ENCODE measurements around the gene TRIP11.

Gene TRIP11

DNA sequence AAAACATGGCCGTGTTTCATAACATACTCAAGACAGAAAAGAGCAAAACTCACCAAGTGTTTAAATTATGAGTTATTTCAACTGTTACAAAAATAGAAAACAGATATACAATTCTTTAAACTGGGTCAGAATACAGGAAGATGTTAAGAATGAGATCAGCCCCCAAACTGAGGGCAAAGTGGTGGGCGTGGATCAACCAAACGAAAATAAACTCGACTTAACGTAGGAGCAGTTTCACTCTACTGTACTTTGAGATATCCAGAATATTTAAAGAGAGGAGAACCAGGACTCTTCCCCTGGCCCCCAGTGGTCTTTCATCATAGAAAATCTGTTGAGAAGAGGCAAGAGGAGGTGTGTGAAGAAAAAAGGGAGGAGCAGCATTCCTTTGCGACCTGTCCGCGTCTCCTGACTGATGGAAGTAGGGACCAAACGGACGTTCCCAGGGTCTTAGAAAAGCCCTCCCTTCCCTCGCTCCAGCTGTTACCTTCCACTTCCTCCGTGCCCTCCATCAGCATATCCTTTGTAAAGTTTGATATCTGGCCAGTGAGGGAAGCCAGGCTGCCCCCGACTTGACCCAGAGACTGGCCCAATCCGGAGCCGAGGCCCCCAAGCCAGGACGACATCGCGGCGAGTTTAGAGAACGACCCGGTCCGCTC is 668 bp downstream of the TRIP11 start:
- Histone ChIP-seq H3K27ac (ENCODE audit: low read depth, low read length) (peak overlapping the region; percentile 98), H3K4me3 (ENCODE audit: low read depth, low read length) (peak overlapping the region; percentile 80), H3K79me2 (ENCODE audit: control insufficient read depth, insufficient read depth, low read length, unreplicated experiment) (peaks cover 60% of the 10 kb centered on the region), H2AFZ (ENCODE audit: low read length, unreplicated experiment) (peak overlapping the region; percentile 67), H3K27me3 (ENCODE audit: insufficient read depth, low read length) (no peaks in the 10 kb centered on the region), H3K36me3 (ENCODE audit: insufficient read depth, low read length) (peaks cover 4% of the 10 kb centered on the region; the same call in 1 of the 2 replicates), H3K4me1 (ENCODE audit: control insufficient read depth, insufficient read depth, low read length, unreplicated experiment) (peaks cover 12% of the 10 kb centered on the region)

DNA sequence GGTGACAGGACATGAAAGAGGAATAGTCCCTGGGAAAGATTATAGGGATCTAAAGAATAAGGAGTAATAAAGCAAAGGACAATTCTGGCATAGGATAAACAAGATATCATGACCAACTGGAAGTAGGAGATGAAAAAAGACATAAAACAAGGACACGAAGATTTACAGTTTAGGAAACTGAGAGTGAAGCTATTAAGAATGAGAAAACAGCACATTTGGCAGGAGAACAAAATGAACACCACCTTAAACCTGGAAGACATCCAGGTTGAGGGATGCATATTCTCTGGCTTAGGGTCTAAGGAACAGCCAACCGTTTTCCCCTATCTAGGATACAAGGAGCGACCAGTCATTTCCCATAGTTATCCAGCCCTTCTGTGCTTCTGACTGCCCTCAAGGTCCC is 1.9 kb downstream of the TRIP11 start:
- H3K4me1 ChIP-seq (ENCODE audit: control insufficient read depth, insufficient read depth, low read length, unreplicated experiment): peaks cover 12% of the 10 kb centered on the region
- no peak overlapping the region for H3K27ac ChIP-seq (ENCODE audit: low read depth, low read length)
- peak overlapping the region; percentile 80 for H3K4me3 ChIP-seq (ENCODE audit: low read depth, low read length)
- peaks cover 4% of the 10 kb centered on the region for H3K36me3 ChIP-seq (ENCODE audit: insufficient read depth, low read length)
- no peak overlapping the region for H2AFZ ChIP-seq (ENCODE audit: low read length, unreplicated experiment)
- H3K79me2 ChIP-seq (ENCODE audit: control insufficient read depth, insufficient read depth, low read length, unreplicated experiment): peaks cover 61% of the 10 kb centered on the region
- H3K27me3 ChIP-seq (ENCODE audit: insufficient read depth, low read length): no peaks in the 10 kb centered on the region

DNA sequence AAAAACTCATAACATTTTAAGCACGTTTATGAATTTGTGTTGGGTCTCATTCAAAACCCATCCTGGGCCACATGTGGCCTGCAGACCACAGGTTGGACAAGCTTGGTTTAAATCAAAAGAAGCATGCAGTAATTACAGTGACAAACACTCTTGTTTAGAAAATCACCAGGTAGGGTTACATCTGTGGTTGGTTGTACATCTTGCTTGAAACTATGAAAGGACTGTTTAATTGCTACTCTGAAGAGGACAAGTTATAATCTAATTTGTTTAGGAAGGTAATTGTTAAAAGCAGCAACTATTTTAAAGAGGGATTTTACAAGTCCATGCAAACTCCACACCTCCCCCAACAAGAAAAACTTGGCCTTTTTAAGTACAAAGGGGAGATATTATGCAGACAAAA is 4.0 kb downstream of the TRIP11 start:
- H3K4me3 ChIP-seq (ENCODE audit: low read depth, low read length): no peak overlapping the region
- no peak overlapping the region for H2AFZ ChIP-seq (ENCODE audit: low read length, unreplicated experiment)
- H3K79me2 ChIP-seq (ENCODE audit: control insufficient read depth, insufficient read depth, low read length, unreplicated experiment): peaks cover 60% of the 10 kb centered on the region
- H3K27me3 ChIP-seq (ENCODE audit: insufficient read depth, low read length): no peaks in the 10 kb centered on the region
- no peak overlapping the region for H3K27ac ChIP-seq (ENCODE audit: low read depth, low read length)
- peaks cover 11% of the 10 kb centered on the region for H3K36me3 ChIP-seq (ENCODE audit: insufficient read depth, low read length)
- H3K4me1 ChIP-seq (ENCODE audit: control insufficient read depth, insufficient read depth, low read length, unreplicated experiment): peaks cover 7% of the 10 kb centered on the region

GRCh38 chr14:92033906-92034687 is 5.8 kb downstream of the TRIP11 start:
- Histone ChIP-seq H3K27ac (ENCODE audit: low read depth, low read length) (no peak overlapping the region), H3K4me1 (ENCODE audit: control insufficient read depth, insufficient read depth, low read length, unreplicated experiment) (peaks cover 6% of the 10 kb centered on the region), H3K27me3 (ENCODE audit: insufficient read depth, low read length) (no peaks in the 10 kb centered on the region), H3K79me2 (ENCODE audit: control insufficient read depth, insufficient read depth, low read length, unreplicated experiment) (peaks cover 49% of the 10 kb centered on the region), H3K4me3 (ENCODE audit: low read depth, low read length) (no peak overlapping the region), H2AFZ (ENCODE audit: low read length, unreplicated experiment) (no peak overlapping the region), H3K36me3 (ENCODE audit: insufficient read depth, low read length) (peaks cover 15% of the 10 kb centered on the region)

DNA sequence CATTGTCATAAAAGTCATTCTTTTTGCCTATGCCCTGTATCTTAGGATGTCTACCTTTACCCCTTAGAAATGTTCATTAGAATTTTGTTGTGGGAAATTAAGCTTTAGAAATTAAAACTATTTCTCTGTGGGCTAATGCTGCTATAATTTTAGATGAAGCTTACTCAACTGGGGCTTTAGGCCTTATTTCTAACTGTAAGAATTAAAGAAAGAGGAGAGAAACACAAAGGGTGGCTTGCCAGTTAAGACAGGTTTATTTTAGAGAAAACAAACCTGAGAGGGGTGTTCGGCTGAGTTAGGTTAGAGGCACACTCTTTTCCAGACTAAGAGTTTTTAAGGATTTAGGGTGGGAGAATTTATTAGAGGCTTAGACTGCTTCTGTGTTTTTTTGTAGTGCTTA is 6.4 kb downstream of the TRIP11 start:
- H3K36me3 ChIP-seq (ENCODE audit: insufficient read depth, low read length): peaks cover 15% of the 10 kb centered on the region
- no peak overlapping the region for H3K27ac ChIP-seq (ENCODE audit: low read depth, low read length)
- no peaks in the 10 kb centered on the region for H3K27me3 ChIP-seq (ENCODE audit: insufficient read depth, low read length)
- H2AFZ ChIP-seq (ENCODE audit: low read length, unreplicated experiment): no peak overlapping the region
- H3K4me3 ChIP-seq (ENCODE audit: low read depth, low read length): no peak overlapping the region
- peaks cover 42% of the 10 kb centered on the region for H3K79me2 ChIP-seq (ENCODE audit: control insufficient read depth, insufficient read depth, low read length, unreplicated experiment)
- H3K4me1 ChIP-seq (ENCODE audit: control insufficient read depth, insufficient read depth, low read length, unreplicated experiment): peaks cover 6% of the 10 kb centered on the region

DNA sequence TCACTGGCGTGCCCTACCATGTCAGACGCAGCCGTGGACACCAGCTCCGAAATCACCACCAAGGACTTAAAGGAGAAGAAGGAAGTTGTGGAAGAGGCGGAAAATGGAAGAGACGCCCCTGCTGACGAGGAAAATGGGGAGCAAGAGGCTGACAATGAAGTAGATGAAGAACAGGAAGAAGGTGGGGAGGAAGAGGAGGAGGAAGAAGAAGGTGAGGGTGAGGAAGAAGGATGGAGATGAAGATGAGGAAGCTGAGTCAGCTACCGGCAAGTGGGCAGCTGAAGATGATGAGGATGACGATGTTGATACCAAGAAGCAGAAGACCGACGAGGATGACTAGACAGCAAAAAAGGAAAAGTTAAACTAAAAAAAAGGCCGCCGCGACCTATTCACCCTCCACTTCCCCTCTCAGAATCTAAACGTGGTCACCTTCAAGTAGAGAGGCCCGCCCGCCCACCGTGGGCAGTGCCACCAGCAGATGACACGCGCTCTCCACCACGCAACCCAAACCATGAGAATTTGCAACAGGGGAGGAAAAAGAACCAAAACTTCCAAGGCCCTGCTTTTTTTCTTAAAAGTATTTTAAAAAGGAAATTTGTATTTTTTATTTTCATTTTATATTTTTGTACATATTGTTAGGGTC is 13.2 kb downstream of the TRIP11 start:
- Histone ChIP-seq H3K4me3 (ENCODE audit: low read depth, low read length) (no peak overlapping the region), H3K4me1 (ENCODE audit: control insufficient read depth, insufficient read depth, low read length, unreplicated experiment) (no peaks in the 10 kb centered on the region), H3K79me2 (ENCODE audit: control insufficient read depth, insufficient read depth, low read length, unreplicated experiment) (peaks cover 10% of the 10 kb centered on the region), H3K27me3 (ENCODE audit: insufficient read depth, low read length) (no peaks in the 10 kb centered on the region), H3K27ac (ENCODE audit: low read depth, low read length) (no peak overlapping the region), H2AFZ (ENCODE audit: low read length, unreplicated experiment) (no peak overlapping the region), H3K36me3 (ENCODE audit: insufficient read depth, low read length) (peaks cover 34% of the 10 kb centered on the region)

- peaks cover 31% of the 10 kb centered on the region for H3K36me3 ChIP-seq (ENCODE audit: insufficient read depth, low read length)
Measured at GRCh38 chr14:92022036-92022435, 17.8 kb downstream of the TRIP11 start.

GRCh38 chr14:92021523-92021922 is 18.3 kb downstream of the TRIP11 start:
- Histone ChIP-seq H2AFZ (ENCODE audit: low read length, unreplicated experiment) (no peak overlapping the region), H3K36me3 (ENCODE audit: insufficient read depth, low read length) (peaks cover 32% of the 10 kb centered on the region), H3K4me3 (ENCODE audit: low read depth, low read length) (no peak overlapping the region), H3K79me2 (ENCODE audit: control insufficient read depth, insufficient read depth, low read length, unreplicated experiment) (peaks cover 4% of the 10 kb centered on the region), H3K27me3 (ENCODE audit: insufficient read depth, low read length) (no peaks in the 10 kb centered on the region), H3K4me1 (ENCODE audit: control insufficient read depth, insufficient read depth, low read length, unreplicated experiment) (no peaks in the 10 kb centered on the region), H3K27ac (ENCODE audit: low read depth, low read length) (no peak overlapping the region)

More at GRCh38 chr14:92022036-92022435, 17.8 kb downstream of the TRIP11 start:
- Histone ChIP-seq H3K79me2 (ENCODE audit: control insufficient read depth, insufficient read depth, low read length, unreplicated experiment) (peaks cover 6% of the 10 kb centered on the region), H2AFZ (ENCODE audit: low read length, unreplicated experiment) (no peak overlapping the region), H3K4me1 (ENCODE audit: control insufficient read depth, insufficient read depth, low read length, unreplicated experiment) (no peaks in the 10 kb centered on the region), H3K27me3 (ENCODE audit: insufficient read depth, low read length) (no peaks in the 10 kb centered on the region), H3K4me3 (ENCODE audit: low read depth, low read length) (no peak overlapping the region), H3K27ac (ENCODE audit: low read depth, low read length) (no peak overlapping the region)

DNA sequence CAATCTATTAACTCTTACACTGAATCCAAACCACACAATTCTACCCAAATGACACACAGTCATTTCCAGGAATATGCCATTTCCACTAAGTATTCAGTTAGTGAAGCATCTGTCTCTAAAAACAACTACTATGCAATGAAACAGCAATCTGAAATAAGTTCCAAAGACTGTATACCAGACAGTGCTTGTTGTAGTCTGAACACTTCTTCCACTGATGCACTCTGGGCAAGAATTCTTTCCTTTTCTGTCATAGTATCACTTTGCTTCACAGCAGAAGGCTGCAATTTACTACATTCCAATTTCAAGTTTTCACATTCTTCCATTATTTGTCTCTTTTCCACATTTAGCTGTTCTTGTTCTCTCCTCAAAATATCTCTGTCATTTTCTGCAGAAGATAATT is 25.8 kb downstream of the TRIP11 start:
- Histone ChIP-seq H3K79me2 (ENCODE audit: control insufficient read depth, insufficient read depth, low read length, unreplicated experiment) (peaks cover under 1% of the 10 kb centered on the region), H3K4me3 (ENCODE audit: low read depth, low read length) (no peak overlapping the region), H3K4me1 (ENCODE audit: control insufficient read depth, insufficient read depth, low read length, unreplicated experiment) (no peaks in the 10 kb centered on the region), H2AFZ (ENCODE audit: low read length, unreplicated experiment) (no peak overlapping the region), H3K27ac (ENCODE audit: low read depth, low read length) (no peak overlapping the region), H3K36me3 (ENCODE audit: insufficient read depth, low read length) (peaks cover 29% of the 10 kb centered on the region), H3K27me3 (ENCODE audit: insufficient read depth, low read length) (no peaks in the 10 kb centered on the region)

DNA sequence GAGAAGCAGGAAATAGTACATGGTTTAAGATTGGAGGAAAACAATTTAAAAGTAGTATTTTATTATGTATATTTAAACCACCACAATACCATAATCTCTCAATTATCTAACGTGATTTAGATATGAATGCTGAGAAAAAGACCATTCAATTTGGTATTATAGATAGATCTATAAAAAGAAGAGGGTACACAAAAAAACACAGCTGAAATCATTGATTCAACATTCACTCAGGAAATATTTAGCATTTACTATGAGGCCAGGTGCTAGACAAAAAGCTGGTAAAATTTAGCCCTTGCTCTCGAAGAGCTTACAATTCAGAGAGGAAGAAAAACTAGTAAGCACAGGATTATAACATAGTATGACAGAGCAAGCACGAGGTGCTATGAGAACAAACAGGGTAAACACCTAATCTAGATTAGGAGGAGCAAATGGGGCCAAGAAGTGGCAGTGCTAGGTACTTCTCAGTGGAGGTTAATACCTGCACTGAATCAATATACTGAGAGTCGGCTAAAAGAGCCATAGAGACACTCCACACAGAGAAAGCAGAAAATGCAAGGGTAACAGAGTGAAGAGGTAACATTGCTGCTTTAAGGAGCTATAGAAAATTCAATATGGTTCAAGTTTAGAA is 27.6 kb downstream of the TRIP11 start:
- no peaks in the 10 kb centered on the region for H3K27me3 ChIP-seq (ENCODE audit: insufficient read depth, low read length)
- H3K27ac ChIP-seq (ENCODE audit: low read depth, low read length): no peak overlapping the region
- no peak overlapping the region for H2AFZ ChIP-seq (ENCODE audit: low read length, unreplicated experiment)
- H3K79me2 ChIP-seq (ENCODE audit: control insufficient read depth, insufficient read depth, low read length, unreplicated experiment): no peaks in the 10 kb centered on the region
- H3K4me3 ChIP-seq (ENCODE audit: low read depth, low read length): no peak overlapping the region
- peaks cover 33% of the 10 kb centered on the region for H3K36me3 ChIP-seq (ENCODE audit: insufficient read depth, low read length)
- H3K4me1 ChIP-seq (ENCODE audit: control insufficient read depth, insufficient read depth, low read length, unreplicated experiment): no peaks in the 10 kb centered on the region

All from ACC112 (cell line).